ENCODE data around the gene XRCC6. TPM values are rescaled to one million over a fixed set of nuclear protein-coding genes. Genes with fewer than 3 reads are reported as not detected.
A peak's percentile ranks its signal among the peaks of the same experiment; 100 is the strongest.
"Not testable (repeated sequence)": the region's sequence is repeated elsewhere in the genome, so short reads cannot be mapped to it uniquely, and the experiment has no call there.

The XRCC6 gene
- total RNA-seq, 6 experiments from 2014 or later: 324 to 395 (median 373) TPM

DNA sequence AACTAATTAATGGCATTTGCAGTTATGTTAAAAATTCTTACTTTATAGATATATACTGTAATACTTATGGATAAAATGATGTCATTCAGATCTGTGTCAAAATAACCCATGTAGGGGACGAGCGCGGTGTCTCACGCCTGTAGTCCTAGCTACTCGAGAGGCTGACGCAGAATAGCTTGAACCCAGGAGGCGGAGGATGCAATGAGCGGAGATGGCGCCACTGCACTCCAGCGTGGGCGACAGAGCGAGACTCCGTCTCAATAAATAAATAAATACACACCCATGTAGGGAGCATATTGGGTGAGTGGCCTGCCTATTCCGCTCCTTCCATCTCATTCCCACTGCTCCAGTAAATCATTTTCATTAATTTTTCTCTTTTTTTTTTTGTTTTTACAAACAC lies 60.5 kb downstream of the XRCC6 start:
- DNase-seq: no peak
- H3K27me3 Mint-ChIP-seq (ENCODE audit: insufficient read depth): no peaks in the 10 kb centered on the region
- H3K9me3 Mint-ChIP-seq: no peaks in the 10 kb centered on the region
- H3K4me1 Mint-ChIP-seq (ENCODE audit: low read depth): peaks cover 24% of the 10 kb centered on the region
- peaks cover 32% of the 10 kb centered on the region for H3K36me3 Mint-ChIP-seq (ENCODE audit: low read depth)
- H3K27ac Mint-ChIP-seq: peak overlapping the region; percentile 98
- TF ChIP-seq CTCF (IDR thresholded peaks at IDR 0.05): no peak
- H3K4me3 Mint-ChIP-seq: peak overlapping the region; percentile 96

GRCh38 chr22:41682033-41682807 lies 61.1 kb downstream of the XRCC6 start:
- Mint-ChIP-seq H3K27ac (peak overlapping the region; percentile 98), H3K27me3 (ENCODE audit: insufficient read depth) (no peaks in the 10 kb centered on the region), H3K4me3 (peak overlapping the region; percentile 96), H3K36me3 (ENCODE audit: low read depth) (peaks cover 32% of the 10 kb centered on the region), H3K9me3 (no peaks in the 10 kb centered on the region), H3K4me1 (ENCODE audit: low read depth) (peaks cover 27% of the 10 kb centered on the region)
- DNase-seq: peak; percentile 85
- no peak for TF ChIP-seq CTCF (IDR thresholded peaks at IDR 0.05)

DNA sequence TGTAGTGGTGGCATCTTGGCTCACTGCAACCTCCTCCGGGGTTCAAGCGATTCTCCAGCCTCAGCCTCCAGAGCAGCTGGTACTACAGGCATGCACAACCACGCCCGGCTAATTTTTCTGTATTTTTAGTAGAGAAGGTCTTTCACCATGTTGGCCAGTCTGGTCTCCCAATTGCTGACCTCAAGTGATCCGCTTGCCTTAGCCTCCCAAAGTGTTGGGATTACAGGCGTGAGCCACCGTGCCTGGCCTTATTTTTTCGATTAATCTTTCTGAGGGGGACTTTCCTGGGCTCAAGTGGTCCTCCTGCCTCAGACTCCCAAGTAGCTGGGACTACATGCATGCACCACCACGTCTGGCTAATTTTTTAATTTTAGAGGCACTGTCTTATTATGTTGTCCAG lies 62.0 kb downstream of the XRCC6 start:
- H3K4me1 Mint-ChIP-seq (ENCODE audit: low read depth): peaks cover 32% of the 10 kb centered on the region
- no peaks in the 10 kb centered on the region for H3K27me3 Mint-ChIP-seq (ENCODE audit: insufficient read depth)
- peaks cover 38% of the 10 kb centered on the region for H3K36me3 Mint-ChIP-seq (ENCODE audit: low read depth)
- peak overlapping the region; percentile 96 for H3K4me3 Mint-ChIP-seq
- H3K9me3 Mint-ChIP-seq: no peaks in the 10 kb centered on the region
- H3K27ac Mint-ChIP-seq: peak overlapping the region; percentile 98
- TF ChIP-seq CTCF (IDR thresholded peaks at IDR 0.05): no peak
- no peak for DNase-seq

GRCh38 chr22:41683616-41684015 lies 62.5 kb downstream of the XRCC6 start:
- no peaks in the 10 kb centered on the region for H3K27me3 Mint-ChIP-seq (ENCODE audit: insufficient read depth)
- H3K9me3 Mint-ChIP-seq: no peaks in the 10 kb centered on the region
- H3K4me3 Mint-ChIP-seq: peak overlapping the region; percentile 96
- no peak for TF ChIP-seq CTCF (IDR thresholded peaks at IDR 0.05)
- DNase-seq: peak; percentile 82
- peaks cover 32% of the 10 kb centered on the region for H3K4me1 Mint-ChIP-seq (ENCODE audit: low read depth)
- H3K27ac Mint-ChIP-seq: peak overlapping the region; percentile 98
- H3K36me3 Mint-ChIP-seq (ENCODE audit: low read depth): peaks cover 33% of the 10 kb centered on the region

DNA sequence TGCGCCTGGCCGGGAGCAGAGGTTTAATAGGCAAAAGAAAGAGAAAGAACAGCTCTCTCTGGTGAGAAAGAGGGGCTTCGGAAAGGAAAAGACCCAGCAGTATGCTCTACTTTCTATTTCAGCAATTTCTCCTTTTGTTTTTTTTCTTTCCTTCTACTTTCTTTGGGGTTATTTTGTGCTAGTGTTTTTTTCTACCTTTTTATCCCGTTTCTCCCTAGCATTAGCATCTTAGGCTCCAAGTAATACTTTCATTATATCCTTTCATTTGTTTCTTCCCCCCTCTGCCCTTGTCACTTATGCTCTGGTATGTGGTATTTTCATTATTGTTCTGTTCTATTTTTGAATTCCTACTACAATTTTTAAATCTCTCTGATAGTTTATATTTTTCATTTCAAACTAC lies 63.1 kb downstream of the XRCC6 start:
- DNase-seq: no peak
- Mint-ChIP-seq H3K4me3 (peak overlapping the region; percentile 73), H3K27me3 (ENCODE audit: insufficient read depth) (no peaks in the 10 kb centered on the region; the same call in 1 of the 2 replicates), H3K9me3 (no peaks in the 10 kb centered on the region), H3K36me3 (ENCODE audit: low read depth) (peaks cover 32% of the 10 kb centered on the region), H3K4me1 (ENCODE audit: low read depth) (peaks cover 32% of the 10 kb centered on the region), H3K27ac (peak overlapping the region; percentile 98)
- no peak for TF ChIP-seq CTCF (IDR thresholded peaks at IDR 0.05)

DNA sequence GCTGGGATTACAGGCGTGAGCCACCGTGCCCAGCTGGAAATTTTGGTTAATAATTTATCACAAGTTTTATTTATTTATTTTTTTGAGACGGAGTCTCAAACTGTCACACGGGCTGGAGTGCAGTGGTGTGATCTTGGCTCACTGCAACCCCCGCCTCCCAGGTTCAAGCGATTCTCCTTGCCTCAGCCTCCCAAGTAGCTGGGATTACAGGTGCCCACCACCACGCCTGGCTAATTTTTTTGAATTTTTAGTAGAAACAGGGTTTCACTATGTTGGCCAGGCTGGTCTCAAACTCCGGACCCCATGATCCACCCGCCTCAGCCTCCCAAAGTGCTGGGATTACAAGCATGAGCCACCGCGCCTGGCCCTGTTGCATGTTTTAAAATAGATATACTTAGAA lies 65.8 kb downstream of the XRCC6 start:
- Mint-ChIP-seq H3K4me1 (ENCODE audit: low read depth) (peaks cover 38% of the 10 kb centered on the region), H3K27ac (peak overlapping the region; percentile 92), H3K4me3 (peak overlapping the region; percentile 96), H3K36me3 (ENCODE audit: low read depth) (peaks cover 22% of the 10 kb centered on the region)
- not testable (repeated sequence) for H3K9me3 Mint-ChIP-seq; H3K27me3 Mint-ChIP-seq (ENCODE audit: insufficient read depth); DNase-seq

All from HFFc6 (cell line).